Measurements from ENCODE around the gene PIPOX.

Gene PIPOX

DNA sequence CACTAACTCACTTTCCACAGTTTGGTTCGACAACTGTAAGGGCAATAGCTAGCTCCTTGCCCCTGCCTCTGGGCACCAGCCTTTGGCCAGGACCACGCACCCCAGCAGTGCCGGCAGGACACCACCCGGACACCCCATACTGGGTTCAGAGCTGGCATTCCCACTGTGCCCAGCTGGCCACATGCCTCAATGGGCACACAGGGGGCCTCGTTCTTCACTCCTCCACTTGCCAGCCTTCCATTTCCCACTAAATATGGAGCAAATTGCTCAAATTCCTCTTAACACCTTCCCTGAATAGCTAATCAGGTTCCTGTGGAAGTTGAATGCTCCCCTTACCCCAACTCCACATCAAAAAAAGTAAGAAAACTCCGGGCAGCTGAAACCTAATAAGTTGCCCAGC, 52.5 kb downstream of the PIPOX start:
- DNase-seq (ENCODE audit: low read depth in 3 of 3, low spot score in 1 of 3) = no peak

GRCh38 chr17:29096094-29096493, 53.2 kb downstream of the PIPOX start:
- no peak for DNase-seq (ENCODE audit: low read depth in 3 of 3, low spot score in 1 of 3)

GRCh38 chr17:29099527-29099926, 56.6 kb downstream of the PIPOX start:
- no peak for DNase-seq (ENCODE audit: low read depth in 3 of 3, low spot score in 1 of 3)

GRCh38 chr17:29100296-29100695, 57.4 kb downstream of the PIPOX start:
- DNase-seq (ENCODE audit: low read depth in 3 of 3, low spot score in 1 of 3) = no peak

DNA sequence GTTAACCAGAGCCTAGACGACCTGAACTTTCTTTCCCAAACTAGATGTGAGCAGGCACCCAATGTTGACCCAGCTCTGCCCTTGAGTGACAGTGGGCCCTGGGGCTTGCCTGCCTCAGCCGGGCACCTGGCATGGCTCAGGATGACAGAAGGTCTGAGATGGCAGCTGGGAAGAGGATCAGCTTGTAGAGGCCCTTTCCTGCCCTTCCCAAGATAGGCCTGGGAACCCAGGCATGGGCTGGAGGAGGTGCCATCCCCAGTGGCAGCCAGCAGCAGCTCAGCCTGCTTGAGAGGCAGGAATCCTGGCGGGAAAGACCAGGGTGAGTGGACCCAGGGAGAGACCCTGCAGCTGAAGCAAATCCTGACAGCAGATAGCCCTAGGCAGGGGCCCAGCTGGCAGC, 59.1 kb downstream of the PIPOX start:
- no peak for DNase-seq (ENCODE audit: low read depth in 3 of 3, low spot score in 1 of 3)

DNA sequence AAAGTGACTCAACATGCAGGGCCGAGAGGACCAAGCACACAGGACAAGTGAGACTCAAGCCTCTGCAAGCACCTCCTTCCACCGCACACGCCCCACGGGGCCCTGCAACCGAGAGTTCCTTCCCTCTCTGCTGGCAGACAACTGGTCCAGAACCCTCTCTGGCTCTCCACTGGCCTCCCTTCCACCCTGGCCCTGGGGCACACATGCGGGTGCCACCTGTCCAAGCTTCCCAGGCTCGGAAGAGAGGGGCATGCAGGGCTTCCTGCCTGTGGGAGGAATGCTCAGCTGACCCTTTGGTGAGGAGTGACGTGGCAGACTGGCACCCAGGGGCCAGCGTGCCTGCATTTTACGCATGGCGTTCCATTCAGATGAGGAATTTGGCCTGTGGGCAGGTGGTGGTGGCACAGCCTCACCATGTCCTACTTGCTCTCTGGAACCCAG, 59.8 kb downstream of the PIPOX start:
- no peak for DNase-seq (ENCODE audit: low read depth in 3 of 3, low spot score in 1 of 3)

- DNase-seq (ENCODE audit: low read depth in 3 of 3, low spot score in 1 of 3) = no peak
Measured at GRCh38 chr17:29103341-29103740, 60.4 kb downstream of the PIPOX start.

Measured in stimulated activated CD4-positive, alpha-beta T cell treated with anti-CD3 and anti-CD28 coated beads, TNF-alpha, amount 100 ng/mL, for 1 hour (primary cell).